Type B pancreatic cell (in vitro differentiated cells): Measurements from ENCODE around the gene TPP2. TPM values are rescaled to one million over a fixed set of nuclear protein-coding genes. Genes with fewer than 3 reads are reported as not detected.

Experiments used
- DNase-seq: peaks from one replicate; pipeline ENCODE4 v3.0.0; 2021; ENCODE audit warnings: mixed read lengths; ENCODE audit not compliant: unreplicated experiment; ENCODE audit errors: extremely low spot score
- H3K27ac Mint-ChIP-seq: 2 replicates; pipeline ENCODE4 v1.8.0; 2021; ENCODE audit warnings: mild to moderate bottlenecking, mixed read lengths
- H3K27me3 Mint-ChIP-seq: 2 replicates; pipeline ENCODE4 v1.8.0; 2021; ENCODE audit warnings: mixed read lengths
- H3K36me3 Mint-ChIP-seq: 2 replicates; pipeline ENCODE4 v1.8.0; 2021; ENCODE audit warnings: mixed read lengths
- H3K4me1 Mint-ChIP-seq: one replicate; pipeline ENCODE4 v1.8.0; 2021; ENCODE audit warnings: mixed read lengths; ENCODE audit not compliant: unreplicated experiment
- H3K4me3 Mint-ChIP-seq: 2 replicates; pipeline ENCODE4 v1.8.0; 2021; ENCODE audit warnings: mild to moderate bottlenecking, mixed read lengths
- H3K9me3 Mint-ChIP-seq: 2 replicates; pipeline ENCODE4 v1.8.0; 2021; ENCODE audit warnings: mixed read lengths
- total RNA-seq: library from RNA; stranded (reverse); gene quantifications from 2 replicates; pipeline ENCODE4 v1.2.1, GENCODE V29; 2021; ENCODE audit warnings: low replicate concordance
- TF ChIP-seq, protein P1 (sequence below): fragments of 200-600 bp; sonication (generic); conservative IDR thresholded peaks from 2 replicates; pipeline ENCODE4 v1.5.0; 2021; ENCODE audit warnings: antibody characterized with exemption, mild to moderate bottlenecking

The TPP2 gene
- total RNA-seq, 1 donor from 2014 or later = 54.4 TPM

DNA sequence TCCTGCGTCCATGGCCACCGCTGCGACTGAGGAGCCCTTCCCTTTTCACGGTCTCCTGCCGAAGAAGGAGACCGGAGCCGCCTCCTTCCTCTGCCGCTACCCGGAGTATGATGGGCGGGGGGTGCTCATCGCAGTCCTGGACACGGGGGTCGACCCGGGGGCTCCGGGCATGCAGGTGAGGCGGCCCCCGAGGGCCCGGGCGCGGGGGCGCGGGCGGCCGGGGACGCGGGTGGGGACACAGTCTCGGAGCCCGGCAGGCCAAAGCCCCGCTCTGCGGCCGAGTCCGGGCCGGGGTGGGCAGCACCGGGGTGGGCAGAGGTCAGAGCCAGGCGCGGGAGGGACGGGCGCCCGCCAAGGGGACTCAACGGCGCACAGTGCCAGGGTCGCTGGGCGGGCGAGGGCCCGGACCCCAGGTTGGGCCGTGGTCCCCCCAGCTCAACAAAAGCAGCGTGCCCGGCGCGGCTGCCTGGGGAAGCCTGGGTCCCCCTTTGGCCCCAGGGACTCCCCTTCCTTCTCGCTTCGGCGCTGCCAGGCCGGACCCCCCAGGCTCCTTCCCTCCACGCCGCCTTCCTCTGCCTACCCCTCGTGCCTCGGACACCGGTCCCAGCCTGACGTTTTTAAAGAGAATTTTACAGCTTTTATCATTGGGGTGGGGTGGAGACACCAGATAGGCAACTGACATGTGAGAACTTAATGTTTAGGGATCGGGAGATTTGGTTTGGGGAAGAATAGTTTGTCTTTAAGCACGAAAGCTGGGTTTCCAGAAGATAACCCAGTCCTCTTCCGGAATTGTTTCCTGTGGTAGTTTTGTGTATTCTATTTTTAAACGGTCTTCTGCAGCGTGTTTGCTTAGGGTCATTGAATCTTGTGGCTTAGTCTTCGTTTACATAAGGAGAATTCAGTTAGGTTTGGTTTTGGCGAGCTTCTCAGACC is 509 bp downstream of the TPP2 start:
- TF ChIP-seq, protein P1, sequence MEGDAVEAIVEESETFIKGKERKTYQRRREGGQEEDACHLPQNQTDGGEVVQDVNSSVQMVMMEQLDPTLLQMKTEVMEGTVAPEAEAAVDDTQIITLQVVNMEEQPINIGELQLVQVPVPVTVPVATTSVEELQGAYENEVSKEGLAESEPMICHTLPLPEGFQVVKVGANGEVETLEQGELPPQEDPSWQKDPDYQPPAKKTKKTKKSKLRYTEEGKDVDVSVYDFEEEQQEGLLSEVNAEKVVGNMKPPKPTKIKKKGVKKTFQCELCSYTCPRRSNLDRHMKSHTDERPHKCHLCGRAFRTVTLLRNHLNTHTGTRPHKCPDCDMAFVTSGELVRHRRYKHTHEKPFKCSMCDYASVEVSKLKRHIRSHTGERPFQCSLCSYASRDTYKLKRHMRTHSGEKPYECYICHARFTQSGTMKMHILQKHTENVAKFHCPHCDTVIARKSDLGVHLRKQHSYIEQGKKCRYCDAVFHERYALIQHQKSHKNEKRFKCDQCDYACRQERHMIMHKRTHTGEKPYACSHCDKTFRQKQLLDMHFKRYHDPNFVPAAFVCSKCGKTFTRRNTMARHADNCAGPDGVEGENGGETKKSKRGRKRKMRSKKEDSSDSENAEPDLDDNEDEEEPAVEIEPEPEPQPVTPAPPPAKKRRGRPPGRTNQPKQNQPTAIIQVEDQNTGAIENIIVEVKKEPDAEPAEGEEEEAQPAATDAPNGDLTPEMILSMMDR = no peak
- no peaks in the 10 kb centered on the region for H3K9me3 Mint-ChIP-seq
- H3K27me3 Mint-ChIP-seq = no peaks in the 10 kb centered on the region
- peak overlapping the region; percentile 100 for H3K4me3 Mint-ChIP-seq
- peaks cover 43% of the 10 kb centered on the region for H3K4me1 Mint-ChIP-seq
- H3K27ac Mint-ChIP-seq = peak overlapping the region; percentile 100
- peaks cover 6% of the 10 kb centered on the region for H3K36me3 Mint-ChIP-seq
- no peak for DNase-seq

DNA sequence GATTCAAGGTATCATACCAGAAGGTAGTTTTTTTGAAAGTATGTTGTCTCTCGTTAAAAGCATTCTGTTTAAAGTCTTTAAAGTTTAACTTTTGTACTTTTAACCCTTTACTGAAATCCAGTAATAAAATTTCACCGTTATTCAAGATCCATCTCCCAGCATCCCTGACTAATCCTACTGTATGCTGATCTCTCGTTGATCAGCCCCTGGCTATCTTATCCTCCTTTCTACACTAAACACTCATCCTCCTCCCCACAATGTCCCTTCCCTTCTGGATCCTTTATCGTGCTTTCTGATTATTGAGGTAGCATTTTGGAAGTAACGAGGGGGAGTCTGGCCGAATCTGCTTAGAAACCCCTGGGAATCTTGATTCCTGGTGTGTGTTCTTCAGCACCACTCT is 1.3 kb downstream of the TPP2 start:
- no peaks in the 10 kb centered on the region for H3K9me3 Mint-ChIP-seq
- no peaks in the 10 kb centered on the region for H3K27me3 Mint-ChIP-seq
- H3K27ac Mint-ChIP-seq = peak overlapping the region; percentile 90
- TF ChIP-seq, protein P1 = no peak
- H3K4me3 Mint-ChIP-seq = peak overlapping the region; percentile 95
- DNase-seq = no peak
- peaks cover 43% of the 10 kb centered on the region for H3K4me1 Mint-ChIP-seq
- peaks cover 7% of the 10 kb centered on the region for H3K36me3 Mint-ChIP-seq

DNA sequence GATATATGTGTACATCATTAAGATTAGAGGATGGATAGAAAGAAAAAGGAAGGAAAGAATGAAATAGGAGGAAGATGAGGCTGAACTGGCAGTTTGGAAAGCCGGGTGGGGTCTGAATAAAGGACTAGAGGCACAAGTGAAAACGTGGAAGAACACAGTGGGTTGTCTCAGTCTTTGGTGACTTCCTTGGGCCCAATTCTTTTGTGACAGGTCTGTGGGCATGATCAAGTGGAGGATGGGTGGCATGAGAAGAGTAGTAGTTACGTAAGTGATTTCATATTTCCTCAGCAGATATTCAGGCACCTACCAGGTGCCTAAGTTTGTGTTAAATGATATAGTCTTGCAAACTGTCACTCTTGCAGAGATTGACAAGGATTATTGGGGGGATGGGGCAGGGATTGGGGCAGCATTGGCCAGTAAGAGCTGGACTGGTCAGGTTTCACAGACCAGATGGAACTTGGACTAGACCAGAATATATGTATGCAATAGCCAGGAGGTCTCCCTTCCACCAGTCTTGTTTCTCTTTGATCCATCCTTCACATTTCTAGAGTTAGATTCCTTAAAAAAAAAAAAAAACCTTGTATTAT is 2.7 kb downstream of the TPP2 start:
- Mint-ChIP-seq H3K4me3 (peak overlapping the region; percentile 61), H3K4me1 (peaks cover 50% of the 10 kb centered on the region), H3K36me3 (peaks cover 19% of the 10 kb centered on the region), H3K27me3 (no peaks in the 10 kb centered on the region), H3K9me3 (no peaks in the 10 kb centered on the region), H3K27ac (peak overlapping the region; percentile 21)
- DNase-seq = no peak
- TF ChIP-seq, protein P1 = no peak

DNA sequence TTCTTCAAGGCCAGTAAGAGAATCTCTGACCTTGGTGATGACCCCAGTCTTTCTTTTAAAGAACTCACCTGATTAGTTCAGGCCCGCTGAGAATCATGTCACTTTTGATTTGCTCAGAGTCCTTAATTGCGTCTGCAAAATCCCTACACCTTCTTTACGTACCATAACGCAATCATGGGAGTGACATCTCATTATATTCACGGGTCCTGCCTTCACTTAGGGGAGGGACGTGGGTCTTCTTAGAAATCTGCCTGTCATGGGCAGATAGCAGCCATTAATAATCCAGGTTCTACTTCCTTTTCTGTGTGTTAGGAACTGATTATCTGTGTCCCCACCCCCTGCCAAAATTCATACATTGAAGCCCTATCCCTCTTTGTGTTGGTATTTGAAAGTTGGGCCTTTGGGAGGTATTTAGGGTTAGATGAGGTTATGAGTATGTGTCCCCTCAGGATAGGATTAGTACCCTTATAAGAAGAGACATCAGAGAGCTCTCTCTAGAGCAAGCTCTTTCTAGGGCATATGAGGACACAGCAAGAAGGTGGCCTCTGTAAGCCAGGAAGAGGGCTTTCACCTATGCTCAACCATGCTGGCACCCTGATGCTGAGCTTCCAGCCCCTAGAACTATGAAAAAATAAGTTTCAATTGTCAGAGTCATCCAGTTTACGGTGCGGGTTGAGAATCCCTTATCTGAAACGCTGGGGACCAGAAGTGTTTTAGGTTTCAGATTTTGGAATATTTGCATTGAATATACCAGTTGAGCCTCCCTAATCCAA is 9.9 kb downstream of the TPP2 start:
- Mint-ChIP-seq H3K27me3 (no peaks in the 10 kb centered on the region), H3K36me3 (peaks cover 56% of the 10 kb centered on the region), H3K4me1 (peaks cover 13% of the 10 kb centered on the region), H3K4me3 (no peak overlapping the region), H3K9me3 (no peaks in the 10 kb centered on the region), H3K27ac (peak overlapping the region; percentile 55)
- TF ChIP-seq, protein P1 = no peak
- DNase-seq = no peak

DNA sequence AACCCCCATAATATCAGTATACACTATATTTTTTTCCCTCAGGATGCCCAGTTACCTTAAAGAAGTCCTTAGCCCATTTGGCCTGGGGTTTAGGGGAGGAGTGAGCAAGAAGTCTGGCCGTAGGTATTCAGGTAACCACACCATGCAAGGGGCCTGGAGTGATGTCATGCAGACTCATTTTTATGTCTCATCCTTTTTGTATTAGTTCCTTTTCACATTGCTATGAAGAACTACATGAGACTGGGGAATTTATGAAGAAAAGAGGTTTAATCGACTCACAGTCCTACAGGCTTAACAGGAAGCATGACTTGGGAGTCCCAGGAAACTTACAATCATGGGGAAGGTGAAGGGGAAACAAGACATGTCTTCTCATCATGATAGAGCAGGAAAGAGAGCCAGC is 12.2 kb downstream of the TPP2 start:
- TF ChIP-seq, protein P1 = no peak
- Mint-ChIP-seq H3K4me1 (peaks cover 12% of the 10 kb centered on the region), H3K27ac (no peak overlapping the region), H3K4me3 (no peak overlapping the region), H3K9me3 (no peaks in the 10 kb centered on the region), H3K27me3 (no peaks in the 10 kb centered on the region), H3K36me3 (peaks cover 48% of the 10 kb centered on the region)
- no peak for DNase-seq
